WTC11 (cell line): ENCODE results near the gene ITGA2. TPM values are rescaled to one million over a fixed set of nuclear protein-coding genes. Genes with fewer than 3 reads are reported as not detected.

ENCODE experiments used
- ATAC-seq: fragments of 200-7000 bp; cut with Tn5 transposase; 2 replicates; pipeline ENCODE4 v1.10.0; 2021; ENCODE audit warnings: mild to moderate bottlenecking, moderate library complexity
- CTCF ChIA-PET: fragments of 300-600 bp; sonication (Branson Sonifier 250); formaldehyde crosslinking; loops from one replicate; lab custom pipeline; 2021; ENCODE audit warnings: antibody characterized with exemption; lab: Charles Lee
- POLR2A ChIA-PET: fragments of 350-600 bp; sonication (Branson Sonifier 250); formaldehyde crosslinking; loops from one replicate; lab custom pipeline; 2021; ENCODE audit warnings: antibody characterized with exemption; lab: Charles Lee
- DNase-seq: peaks from one replicate; pipeline ENCODE4 v3.0.0; 2021; ENCODE audit warnings: low spot score
- H3K27ac Mint-ChIP-seq: 2 replicates; pipeline ENCODE4 v1.8.0; 2021; ENCODE audit warnings: mixed read lengths
- H3K27me3 Mint-ChIP-seq: 2 replicates; pipeline ENCODE4 v1.8.0; 2021; ENCODE audit warnings: low read depth, mild to moderate bottlenecking, moderate library complexity, mixed read lengths
- H3K36me3 Mint-ChIP-seq: 2 replicates; pipeline ENCODE4 v1.8.0; 2021; ENCODE audit warnings: mixed read lengths
- H3K4me1 Mint-ChIP-seq: 2 replicates; pipeline ENCODE4 v1.8.0; 2022; ENCODE audit warnings: mixed read lengths
- H3K4me3 Mint-ChIP-seq: 2 replicates; pipeline ENCODE4 v1.8.0; 2021; ENCODE audit warnings: mild to moderate bottlenecking, moderate library complexity, mixed read lengths
- H3K9me3 Mint-ChIP-seq: 2 replicates; pipeline ENCODE4 v1.8.0; 2021; ENCODE audit warnings: mixed read lengths
- ARID4B ChIP-seq: sonication (generic); formaldehyde crosslinking; IDR thresholded peaks from 2 replicates; pipeline ENCODE4 v1.8.0; 2023; ENCODE audit warnings: missing genetic modification reagents, mild to moderate bottlenecking, borderline replicate concordance
- CREM ChIP-seq: sonication (generic); formaldehyde crosslinking; IDR thresholded peaks from 2 replicates; pipeline ENCODE4 v1.8.1; 2022; ENCODE audit warnings: mild to moderate bottlenecking, missing genetic modification reagents, moderate library complexity
- E2F5 ChIP-seq: sonication (generic); formaldehyde crosslinking; IDR thresholded peaks from 2 replicates; pipeline ENCODE4 v1.8.1; 2022; ENCODE audit warnings: mild to moderate bottlenecking, moderate library complexity, missing genetic modification reagents
- ELF4 ChIP-seq: sonication (generic); formaldehyde crosslinking; IDR thresholded peaks from 2 replicates; pipeline ENCODE4 v1.8.1; 2022; ENCODE audit warnings: low read depth, mild to moderate bottlenecking, moderate library complexity, missing genetic modification reagents
- FOXK1 ChIP-seq: sonication (generic); formaldehyde crosslinking; IDR thresholded peaks from 2 replicates; pipeline ENCODE4 v1.8.0; 2022; ENCODE audit warnings: mild to moderate bottlenecking, moderate library complexity, missing genetic modification reagents
- GTF2I ChIP-seq: fragments of 250-450 bp; sonication (Bioruptor Pico); conservative IDR thresholded peaks from 2 replicates; pipeline ENCODE4 v1.4.0; 2021; ENCODE audit warnings: mild to moderate bottlenecking
- IRF2 ChIP-seq: sonication (generic); formaldehyde crosslinking; IDR thresholded peaks from 2 replicates; pipeline ENCODE4 v1.8.0; 2022; ENCODE audit warnings: low read depth, missing genetic modification reagents, borderline replicate concordance
- NFE2L1 ChIP-seq: sonication (generic); formaldehyde crosslinking; IDR thresholded peaks from 2 replicates; pipeline ENCODE4 v1.8.1; 2023; ENCODE audit warnings: missing genetic modification reagents
- RORB ChIP-seq: fragments of 250-450 bp; sonication (Bioruptor Pico); IDR thresholded peaks from 2 replicates; pipeline ENCODE4 v1.9.0; 2021; ENCODE audit warnings: mild to moderate bottlenecking
- SMAD4 ChIP-seq: sonication (generic); formaldehyde crosslinking; IDR thresholded peaks from 2 replicates; pipeline ENCODE4 v1.8.0; 2022; ENCODE audit warnings: mild to moderate bottlenecking, missing genetic modification reagents
- USF1 ChIP-seq: sonication (generic); formaldehyde crosslinking; IDR thresholded peaks from 2 replicates; pipeline ENCODE4 v1.8.0; 2022; ENCODE audit warnings: mild to moderate bottlenecking, missing genetic modification reagents
- USF2 ChIP-seq: sonication (generic); formaldehyde crosslinking; IDR thresholded peaks from 2 replicates; pipeline ENCODE4 v1.8.1; 2023; ENCODE audit warnings: mild to moderate bottlenecking, missing genetic modification reagents, moderate library complexity
- ZBTB21 ChIP-seq: sonication (generic); formaldehyde crosslinking; IDR thresholded peaks from 2 replicates; pipeline ENCODE4 v1.8.1; 2023; ENCODE audit warnings: mild to moderate bottlenecking, missing genetic modification reagents, borderline replicate concordance
- ZMAT4 ChIP-seq: fragments of 250-450 bp; sonication (Bioruptor Pico); IDR thresholded peaks from 2 replicates; pipeline ENCODE4 v1.9.0; 2021; ENCODE audit warnings: mild to moderate bottlenecking
- ZNF232 ChIP-seq: sonication (generic); formaldehyde crosslinking; IDR thresholded peaks from 2 replicates; pipeline ENCODE4 v1.8.0; 2022; ENCODE audit warnings: mild to moderate bottlenecking, missing genetic modification reagents
- ZNF425 ChIP-seq: fragments of 250-450 bp; sonication (Bioruptor Pico); conservative IDR thresholded peaks from 2 replicates; pipeline ENCODE4 v1.9.0; 2021; ENCODE audit warnings: mild to moderate bottlenecking
- ZNF671 ChIP-seq: fragments of 250-450 bp; sonication (Bioruptor Pico); IDR thresholded peaks from 2 replicates; pipeline ENCODE4 v1.8.0; 2021; ENCODE audit warnings: mild to moderate bottlenecking
- total RNA-seq: library from RNA; stranded (reverse); gene quantifications from 3 replicates; pipeline ENCODE4 v1.2.3, GENCODE V29; 2021

ITGA2 gene
- total RNA-seq, 1 experiment from 2014 or later, result 5.5 TPM

GRCh38 chr5:52952483-52952882 is 36.7 kb upstream of the ITGA2 start:
- ATAC-seq, result no peak
- CTCF ChIA-PET, result no interaction called here
- Mint-ChIP-seq H3K27ac (no peak overlapping the region), H3K9me3 (no peaks in the 10 kb centered on the region), H3K27me3 (no peaks in the 10 kb centered on the region), H3K36me3 (no peaks in the 10 kb centered on the region), H3K4me3 (no peak overlapping the region), H3K4me1 (peaks cover 14% of the 10 kb centered on the region)
- DNase-seq, result no peak
- no peak for TF ChIP-seq CREM (CRISPR knock-in tag)
- TF ChIP-seq ZNF425 (CRISPR knock-in tag), result no peak
- no peak for TF ChIP-seq ZBTB21 (CRISPR knock-in tag)
- no peak for TF ChIP-seq GTF2I (CRISPR knock-in tag)
- no peak for TF ChIP-seq SMAD4 (CRISPR knock-in tag)
- no peak for TF ChIP-seq IRF2 (CRISPR knock-in tag)
- TF ChIP-seq RORB (CRISPR knock-in tag), result no peak
- no peak for TF ChIP-seq USF1 (CRISPR knock-in tag)
- no peak for TF ChIP-seq NFE2L1 (CRISPR knock-in tag)
- TF ChIP-seq ZMAT4 (CRISPR knock-in tag), result no peak
- no peak for TF ChIP-seq USF2 (CRISPR knock-in tag)
- no peak for TF ChIP-seq E2F5
- no peak for TF ChIP-seq ZNF232 (CRISPR knock-in tag)
- TF ChIP-seq ELF4 (CRISPR knock-in tag), result no peak
- TF ChIP-seq FOXK1 (CRISPR knock-in tag), result no peak
- TF ChIP-seq ARID4B (CRISPR knock-in tag), result no peak
- POLR2A ChIA-PET, result no interaction called here

GRCh38 chr5:52956014-52956413 is 33.1 kb upstream of the ITGA2 start:
- Mint-ChIP-seq H3K27me3 (no peaks in the 10 kb centered on the region), H3K36me3 (no peaks in the 10 kb centered on the region), H3K9me3 (no peaks in the 10 kb centered on the region), H3K27ac (no peak overlapping the region), H3K4me3 (no peak overlapping the region), H3K4me1 (peaks cover 18% of the 10 kb centered on the region)
- TF ChIP-seq ZNF671 (CRISPR knock-in tag), result no peak
- CTCF ChIA-PET, result interaction anchor here (1.1 to 2.5 kb wide), 2 partner anchors 8 to 41 kb away, joined by 4 to 6 read pairs; no protein-coding TSS in a partner anchor
- POLR2A ChIA-PET, result no interaction called here
- DNase-seq (no peak), ATAC-seq (no peak)
